Suprapubic skin (tissue), 3 donors: Measurements from ENCODE around the gene SLC6A12.

Experiments used
- POLR2A ChIP-seq, 2 donors: fragments of 450-650 bp; IDR thresholded peaks; one replicate each; pipeline ENCODE4 v1.6.1; 2017; ENCODE audit warnings: antibody characterized with exemption in 2 of 2, mild to moderate bottlenecking in 2 of 2, moderate library complexity in 2 of 2
- TF ChIP-seq, protein P1 (sequence below), 2 donors: fragments of 200-600 bp in 1 of 2; fragments of 450-650 bp in 1 of 2; sonication (generic) in 1 of 2; IDR thresholded peaks; one replicate each; pipeline ENCODE4 v1.5.1; 2016 to 2019; ENCODE audit warnings: antibody characterized with exemption in 2 of 2, mild to moderate bottlenecking in 1 of 2, moderate library complexity in 1 of 2

DNA sequence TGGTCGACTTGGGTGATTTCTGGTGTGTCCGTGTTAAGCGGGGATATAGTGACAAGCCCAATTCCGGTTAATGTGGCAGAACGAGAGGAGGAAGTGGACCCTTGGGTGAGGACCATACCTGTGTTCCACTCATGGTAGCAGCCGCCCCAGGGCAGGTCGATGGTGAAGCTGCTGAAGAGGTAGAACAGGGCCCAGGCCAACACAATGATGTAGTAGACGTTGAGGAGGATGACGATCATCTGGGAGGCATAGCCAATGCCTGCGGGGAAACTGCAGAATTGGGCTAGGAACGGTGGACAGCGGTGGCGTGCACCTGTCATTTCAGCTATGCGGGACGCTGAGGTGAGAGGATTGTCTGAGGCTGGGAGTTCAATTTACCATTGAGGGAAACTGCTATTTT, 28.5 kb upstream of the SLC6A12 start:
- TF ChIP-seq, protein P1, sequence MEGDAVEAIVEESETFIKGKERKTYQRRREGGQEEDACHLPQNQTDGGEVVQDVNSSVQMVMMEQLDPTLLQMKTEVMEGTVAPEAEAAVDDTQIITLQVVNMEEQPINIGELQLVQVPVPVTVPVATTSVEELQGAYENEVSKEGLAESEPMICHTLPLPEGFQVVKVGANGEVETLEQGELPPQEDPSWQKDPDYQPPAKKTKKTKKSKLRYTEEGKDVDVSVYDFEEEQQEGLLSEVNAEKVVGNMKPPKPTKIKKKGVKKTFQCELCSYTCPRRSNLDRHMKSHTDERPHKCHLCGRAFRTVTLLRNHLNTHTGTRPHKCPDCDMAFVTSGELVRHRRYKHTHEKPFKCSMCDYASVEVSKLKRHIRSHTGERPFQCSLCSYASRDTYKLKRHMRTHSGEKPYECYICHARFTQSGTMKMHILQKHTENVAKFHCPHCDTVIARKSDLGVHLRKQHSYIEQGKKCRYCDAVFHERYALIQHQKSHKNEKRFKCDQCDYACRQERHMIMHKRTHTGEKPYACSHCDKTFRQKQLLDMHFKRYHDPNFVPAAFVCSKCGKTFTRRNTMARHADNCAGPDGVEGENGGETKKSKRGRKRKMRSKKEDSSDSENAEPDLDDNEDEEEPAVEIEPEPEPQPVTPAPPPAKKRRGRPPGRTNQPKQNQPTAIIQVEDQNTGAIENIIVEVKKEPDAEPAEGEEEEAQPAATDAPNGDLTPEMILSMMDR (IDR thresholded peaks at IDR 0.05), result no peak
- TF ChIP-seq POLR2A (IDR thresholded peaks at IDR 0.05), result no peak
